Measurements from ENCODE around the gene MBP.

MBP gene

DNA sequence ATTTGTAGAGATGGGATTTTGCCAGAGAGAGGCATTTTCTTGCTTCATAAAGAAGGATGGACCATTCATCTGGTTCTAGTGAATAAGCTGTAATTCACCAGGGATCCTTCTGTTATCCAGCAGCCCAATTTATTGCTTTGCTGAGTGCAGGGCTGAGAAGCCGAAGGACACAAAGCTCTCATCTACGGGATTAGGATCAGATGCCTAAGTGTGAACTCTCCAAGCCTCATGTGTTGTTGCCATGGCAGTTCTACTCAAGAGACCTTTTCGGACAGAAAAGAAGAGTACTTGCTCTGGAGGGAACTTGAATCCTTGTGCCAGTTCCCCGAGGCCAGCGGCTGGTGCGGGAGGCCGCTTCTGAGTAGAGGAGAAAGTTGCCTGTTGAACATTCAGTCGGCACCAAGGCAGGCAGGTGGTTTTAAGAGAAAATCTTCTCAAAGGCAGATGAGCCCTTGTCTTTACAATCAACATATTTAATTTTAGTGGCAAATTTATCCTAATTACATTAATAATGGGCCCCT is 38.4 kb upstream of the MBP start:
- no peak for DNase-seq
- Histone ChIP-seq H2AK5ac (ENCODE audit: low read length) (no peak overlapping the region), H3K79me1 (ENCODE audit: low read length) (no peaks in the 10 kb centered on the region), H3K56ac (ENCODE audit: low read length) (no peak overlapping the region), H3K27ac (ENCODE audit: low read depth, low read length) (no peak overlapping the region), H3K36me3 (ENCODE audit: control insufficient read depth, insufficient read depth, low read length) (no peaks in the 10 kb centered on the region), H3K9ac (ENCODE audit: low read length) (no peak overlapping the region), H2BK5ac (ENCODE audit: low read length) (no peak overlapping the region), H3K18ac (ENCODE audit: low read length) (no peak overlapping the region), H3K4me2 (ENCODE audit: low read length) (no peak overlapping the region), H3K4ac (ENCODE audit: low read depth, low read length) (no peak overlapping the region), H3K23ac (ENCODE audit: low read length) (no peak overlapping the region), H3K4me1 (ENCODE audit: control insufficient read depth, low read depth, low read length) (peaks cover 2% of the 10 kb centered on the region), H3K79me2 (ENCODE audit: control insufficient read depth, insufficient read depth, low read length) (no peaks in the 10 kb centered on the region), H2BK15ac (replicated peaks; ENCODE audit: low read depth) (no peak overlapping the region), H3K4me3 (ENCODE audit: low read length) (no peak overlapping the region), H2BK120ac (ENCODE audit: low read depth, low read length) (no peak overlapping the region), H4K8ac (ENCODE audit: low read depth, low read length) (no peak overlapping the region), H4K5ac (ENCODE audit: low read length) (no peak overlapping the region), H3K27me3 (ENCODE audit: insufficient read depth, low read length, poor library complexity) (no peaks in the 10 kb centered on the region)
- no CpG with 5 or more reads among the region's 8 CpGs for WGBS (ENCODE audit: extremely low coverage, insufficient coverage, low lambda C conversion rate)

DNA sequence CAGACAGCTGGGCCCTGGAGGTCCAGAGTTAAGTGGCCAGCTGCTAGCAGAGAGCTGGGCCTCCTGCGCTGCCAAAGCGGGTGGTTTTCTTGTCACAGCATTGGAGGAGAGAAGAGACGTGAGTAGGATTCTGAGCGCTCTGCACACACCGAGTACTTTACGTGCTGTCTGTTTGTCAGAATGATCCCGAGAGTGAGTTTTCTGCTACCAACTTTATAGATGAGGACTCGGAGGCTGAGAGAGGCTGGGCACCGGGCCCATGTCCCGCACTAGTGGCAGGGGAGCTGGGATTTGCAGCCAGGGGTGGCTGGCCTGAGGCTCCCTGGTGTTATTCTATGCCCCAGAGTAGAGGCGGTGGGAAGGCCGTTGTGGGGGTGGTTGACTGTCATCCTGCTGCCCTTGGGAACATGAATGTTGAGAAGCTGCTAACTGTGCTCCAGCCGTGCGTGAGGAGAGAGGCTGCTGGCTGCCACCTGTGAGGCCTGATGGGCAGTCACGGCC is 36.3 kb upstream of the MBP start:
- no peak for DNase-seq
- H3K18ac ChIP-seq (ENCODE audit: low read length), result no peak overlapping the region

DNA sequence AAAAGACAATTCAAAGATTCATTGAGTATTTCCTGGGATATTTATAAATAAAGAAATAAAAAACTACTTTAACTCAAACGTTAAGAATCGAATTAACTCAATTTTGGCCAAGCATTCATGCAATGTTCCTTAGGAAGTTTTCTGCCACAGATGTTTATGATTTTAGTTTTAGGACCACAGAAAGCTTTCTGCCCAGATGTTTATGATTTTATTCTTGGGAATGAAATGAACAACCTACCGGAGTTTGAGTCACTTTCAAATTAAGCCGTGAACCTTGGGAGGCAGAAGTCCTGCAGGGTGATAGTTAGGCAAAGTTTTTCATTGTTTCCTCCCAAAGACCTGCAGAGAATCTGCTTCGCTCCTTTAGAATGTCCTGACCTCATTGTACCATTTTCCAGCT is 34.7 kb upstream of the MBP start:
- H3K79me2 ChIP-seq (ENCODE audit: control insufficient read depth, insufficient read depth, low read length), result no peaks in the 10 kb centered on the region
- no CpG with 5 or more reads among the region's 5 CpGs for WGBS (ENCODE audit: extremely low coverage, insufficient coverage, low lambda C conversion rate)
- no peak overlapping the region for H3K18ac ChIP-seq (ENCODE audit: low read length)
- H2BK5ac ChIP-seq (ENCODE audit: low read length), result no peak overlapping the region
- no peak for DNase-seq
- no peak overlapping the region for H3K23ac ChIP-seq (ENCODE audit: low read length)
- H3K4me3 ChIP-seq (ENCODE audit: low read length), result no peak overlapping the region
- no peak overlapping the region for H4K5ac ChIP-seq (ENCODE audit: low read length)
- peaks cover 2% of the 10 kb centered on the region for H3K4me1 ChIP-seq (ENCODE audit: control insufficient read depth, low read depth, low read length)
- H3K27ac ChIP-seq (ENCODE audit: low read depth, low read length), result no peak overlapping the region
- no peaks in the 10 kb centered on the region for H3K36me3 ChIP-seq (ENCODE audit: control insufficient read depth, insufficient read depth, low read length)
- no peak overlapping the region for H3K4ac ChIP-seq (ENCODE audit: low read depth, low read length)
- H2AK5ac ChIP-seq (ENCODE audit: low read length), result no peak overlapping the region
- H3K56ac ChIP-seq (ENCODE audit: low read length), result no peak overlapping the region
- no peak overlapping the region for H2BK15ac ChIP-seq (replicated peaks; ENCODE audit: low read depth)
- no peaks in the 10 kb centered on the region for H3K27me3 ChIP-seq (ENCODE audit: insufficient read depth, low read length, poor library complexity)
- no peaks in the 10 kb centered on the region for H3K79me1 ChIP-seq (ENCODE audit: low read length)
- H3K9ac ChIP-seq (ENCODE audit: low read length), result no peak overlapping the region
- no peak overlapping the region for H4K8ac ChIP-seq (ENCODE audit: low read depth, low read length)
- no peak overlapping the region for H3K4me2 ChIP-seq (ENCODE audit: low read length)
- no peak overlapping the region for H2BK120ac ChIP-seq (ENCODE audit: low read depth, low read length)

More for the DNA sequence above, 36.3 kb upstream of the MBP start:
- Histone ChIP-seq H4K8ac (ENCODE audit: low read depth, low read length) (no peak overlapping the region), H3K4ac (ENCODE audit: low read depth, low read length) (no peak overlapping the region), H3K79me1 (ENCODE audit: low read length) (no peaks in the 10 kb centered on the region), H2AK5ac (ENCODE audit: low read length) (no peak overlapping the region), H3K4me3 (ENCODE audit: low read length) (no peak overlapping the region), H3K4me2 (ENCODE audit: low read length) (no peak overlapping the region), H3K27ac (ENCODE audit: low read depth, low read length) (no peak overlapping the region), H3K56ac (ENCODE audit: low read length) (no peak overlapping the region), H3K9ac (ENCODE audit: low read length) (no peak overlapping the region), H3K27me3 (ENCODE audit: insufficient read depth, low read length, poor library complexity) (no peaks in the 10 kb centered on the region), H3K4me1 (ENCODE audit: control insufficient read depth, low read depth, low read length) (peaks cover 2% of the 10 kb centered on the region), H2BK15ac (replicated peaks; ENCODE audit: low read depth) (no peak overlapping the region), H3K79me2 (ENCODE audit: control insufficient read depth, insufficient read depth, low read length) (no peaks in the 10 kb centered on the region), H4K5ac (ENCODE audit: low read length) (no peak overlapping the region), H2BK5ac (ENCODE audit: low read length) (no peak overlapping the region), H3K36me3 (ENCODE audit: control insufficient read depth, insufficient read depth, low read length) (no peaks in the 10 kb centered on the region), H3K23ac (ENCODE audit: low read length) (no peak overlapping the region), H2BK120ac (ENCODE audit: low read depth, low read length) (no peak overlapping the region)
- no CpG with 5 or more reads among the region's 15 CpGs for WGBS (ENCODE audit: extremely low coverage, insufficient coverage, low lambda C conversion rate)

DNA sequence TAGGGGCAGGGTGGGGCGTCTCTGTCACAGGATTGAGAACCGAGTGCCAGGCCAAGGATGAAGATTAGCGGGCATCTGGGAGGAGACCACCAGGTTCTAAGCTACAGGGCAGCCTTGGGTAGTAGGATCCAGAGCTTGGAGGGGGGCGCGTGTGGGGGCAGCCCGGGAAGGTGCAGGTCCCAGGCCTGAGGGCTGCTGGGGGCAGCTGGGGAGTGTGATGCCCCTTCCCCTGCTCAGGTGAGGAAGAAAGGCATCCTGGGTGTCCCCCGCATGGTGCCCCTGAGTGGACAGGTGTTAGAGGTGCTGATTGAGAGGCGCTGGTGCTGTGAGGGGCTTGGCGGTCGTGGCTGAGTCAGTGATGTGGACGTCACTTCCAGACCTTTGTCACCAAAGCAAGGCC is 33.9 kb upstream of the MBP start:
- Histone ChIP-seq H3K79me1 (ENCODE audit: low read length) (no peaks in the 10 kb centered on the region), H3K4me3 (ENCODE audit: low read length) (no peak overlapping the region), H2BK120ac (ENCODE audit: low read depth, low read length) (no peak overlapping the region), H3K4ac (ENCODE audit: low read depth, low read length) (no peak overlapping the region), H3K18ac (ENCODE audit: low read length) (no peak overlapping the region), H3K23ac (ENCODE audit: low read length) (no peak overlapping the region), H2BK15ac (replicated peaks; ENCODE audit: low read depth) (no peak overlapping the region), H4K5ac (ENCODE audit: low read length) (no peak overlapping the region), H3K27me3 (ENCODE audit: insufficient read depth, low read length, poor library complexity) (no peaks in the 10 kb centered on the region), H3K4me2 (ENCODE audit: low read length) (no peak overlapping the region), H3K4me1 (ENCODE audit: control insufficient read depth, low read depth, low read length) (peaks cover 2% of the 10 kb centered on the region), H3K27ac (ENCODE audit: low read depth, low read length) (no peak overlapping the region), H3K56ac (ENCODE audit: low read length) (no peak overlapping the region), H2BK5ac (ENCODE audit: low read length) (no peak overlapping the region), H3K9ac (ENCODE audit: low read length) (no peak overlapping the region), H3K79me2 (ENCODE audit: control insufficient read depth, insufficient read depth, low read length) (no peaks in the 10 kb centered on the region), H4K8ac (ENCODE audit: low read depth, low read length) (no peak overlapping the region), H2AK5ac (ENCODE audit: low read length) (no peak overlapping the region), H3K36me3 (ENCODE audit: control insufficient read depth, insufficient read depth, low read length) (no peaks in the 10 kb centered on the region)
- no peak for DNase-seq
- WGBS (ENCODE audit: extremely low coverage, insufficient coverage, low lambda C conversion rate), result no CpG with 5 or more reads among the region's 11 CpGs

DNA sequence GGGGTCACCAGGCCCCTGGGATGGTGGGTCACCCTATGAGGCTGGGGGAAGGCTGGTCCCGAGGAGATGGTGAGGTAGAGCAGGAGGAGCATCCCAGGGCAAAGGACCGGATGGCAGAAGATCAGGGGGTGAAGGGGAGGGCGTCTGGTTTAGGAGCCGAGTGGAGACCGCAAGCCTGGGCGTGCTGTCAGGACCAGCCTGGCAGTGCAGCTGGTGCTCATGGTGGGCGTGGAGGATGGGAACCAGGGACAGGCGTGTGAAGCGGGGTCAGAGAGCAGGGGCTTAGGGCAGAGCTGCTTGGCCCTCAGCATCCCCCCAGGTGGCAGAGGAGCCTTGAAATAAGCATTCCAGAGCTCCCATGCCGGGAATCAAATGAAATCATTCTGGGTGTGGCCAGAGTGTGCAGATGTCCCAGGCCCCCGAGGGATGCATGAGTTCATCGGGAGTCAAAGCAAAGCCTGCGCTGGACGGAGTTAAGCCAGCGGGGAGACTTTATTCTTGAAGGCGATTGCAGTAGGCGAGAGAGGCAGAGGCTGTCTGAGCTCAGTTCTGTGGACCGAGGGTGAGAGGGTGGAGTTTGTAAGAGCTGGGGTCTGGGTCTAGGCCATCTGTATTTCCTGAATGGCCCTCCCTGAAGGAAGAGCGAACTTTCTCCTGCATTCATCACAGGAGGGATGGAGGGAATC is 33.1 kb upstream of the MBP start:
- DNase-seq, result no peak
- H3K4me1 ChIP-seq (ENCODE audit: control insufficient read depth, low read depth, low read length), result peaks cover 3% of the 10 kb centered on the region
- no peak overlapping the region for H3K18ac ChIP-seq (ENCODE audit: low read length)
- no peaks in the 10 kb centered on the region for H3K79me2 ChIP-seq (ENCODE audit: control insufficient read depth, insufficient read depth, low read length)
- no peaks in the 10 kb centered on the region for H3K79me1 ChIP-seq (ENCODE audit: low read length)
- no CpG with 5 or more reads among the region's 19 CpGs for WGBS (ENCODE audit: extremely low coverage, insufficient coverage, low lambda C conversion rate)
- no peaks in the 10 kb centered on the region for H3K27me3 ChIP-seq (ENCODE audit: insufficient read depth, low read length, poor library complexity)
- H2BK15ac ChIP-seq (replicated peaks; ENCODE audit: low read depth), result no peak overlapping the region
- H3K4me3 ChIP-seq (ENCODE audit: low read length), result no peak overlapping the region
- no peak overlapping the region for H4K5ac ChIP-seq (ENCODE audit: low read length)
- H3K27ac ChIP-seq (ENCODE audit: low read depth, low read length), result no peak overlapping the region
- no peak overlapping the region for H4K8ac ChIP-seq (ENCODE audit: low read depth, low read length)
- H3K4ac ChIP-seq (ENCODE audit: low read depth, low read length), result no peak overlapping the region
- no peak overlapping the region for H2AK5ac ChIP-seq (ENCODE audit: low read length)
- no peak overlapping the region for H3K23ac ChIP-seq (ENCODE audit: low read length)
- no peak overlapping the region for H3K4me2 ChIP-seq (ENCODE audit: low read length)
- H3K9ac ChIP-seq (ENCODE audit: low read length), result no peak overlapping the region
- no peak overlapping the region for H2BK5ac ChIP-seq (ENCODE audit: low read length)
- H2BK120ac ChIP-seq (ENCODE audit: low read depth, low read length), result no peak overlapping the region
- no peak overlapping the region for H3K56ac ChIP-seq (ENCODE audit: low read length)
- H3K36me3 ChIP-seq (ENCODE audit: control insufficient read depth, insufficient read depth, low read length), result no peaks in the 10 kb centered on the region

Data from mesendoderm (in vitro differentiated cells).